ENCODE results near the gene RUNX2.

RUNX2 gene

GRCh38 chr6:45657226-45657625, 329.1 kb downstream of the RUNX2 start:
- no peak overlapping the region for H3K4me3 ChIP-seq (replicated peaks; ENCODE audit: low read depth, low read length)
- no peaks in the 10 kb centered on the region for H3K36me3 ChIP-seq (ENCODE audit: control insufficient read depth, insufficient read depth, low read length)
- TF ChIP-seq CTCF (IDR thresholded peaks at IDR 0.05; ENCODE audit: insufficient read depth, low read length, poor library complexity, severe bottlenecking), result no peak
- peaks cover 4% of the 10 kb centered on the region for H3K27me3 ChIP-seq (replicated peaks; ENCODE audit: control insufficient read depth, insufficient read depth, low read length)
- no peak for DNase-seq (ENCODE audit: extremely low read depth, insufficient read length)

GRCh38 chr6:45658400-45658799, 330.3 kb downstream of the RUNX2 start:
- Histone ChIP-seq H3K36me3 (ENCODE audit: control insufficient read depth, insufficient read depth, low read length) (no peaks in the 10 kb centered on the region), H3K27me3 (replicated peaks; ENCODE audit: control insufficient read depth, insufficient read depth, low read length) (peaks cover 4% of the 10 kb centered on the region)

GRCh38 chr6:45658958-45659357, 330.8 kb downstream of the RUNX2 start:
- TF ChIP-seq CTCF (IDR thresholded peaks at IDR 0.05; ENCODE audit: insufficient read depth, low read length, poor library complexity, severe bottlenecking), result no peak
- DNase-seq (ENCODE audit: extremely low read depth, insufficient read length), result no peak
- H3K4me3 ChIP-seq (replicated peaks; ENCODE audit: low read depth, low read length), result no peak overlapping the region
- peaks cover 4% of the 10 kb centered on the region for H3K27me3 ChIP-seq (replicated peaks; ENCODE audit: control insufficient read depth, insufficient read depth, low read length)
- H3K36me3 ChIP-seq (ENCODE audit: control insufficient read depth, insufficient read depth, low read length), result no peaks in the 10 kb centered on the region

More at GRCh38 chr6:45658400-45658799, 330.3 kb downstream of the RUNX2 start:
- TF ChIP-seq CTCF (IDR thresholded peaks at IDR 0.05; ENCODE audit: insufficient read depth, low read length, poor library complexity, severe bottlenecking), result no peak
- H3K4me3 ChIP-seq (replicated peaks; ENCODE audit: low read depth, low read length), result no peak overlapping the region
- DNase-seq (ENCODE audit: extremely low read depth, insufficient read length), result no peak

GRCh38 chr6:45661661-45662060, 333.5 kb downstream of the RUNX2 start:
- TF ChIP-seq CTCF (IDR thresholded peaks at IDR 0.05; ENCODE audit: insufficient read depth, low read length, poor library complexity, severe bottlenecking), result no peak
- no peaks in the 10 kb centered on the region for H3K36me3 ChIP-seq (ENCODE audit: control insufficient read depth, insufficient read depth, low read length)
- H3K27me3 ChIP-seq (replicated peaks; ENCODE audit: control insufficient read depth, insufficient read depth, low read length), result peaks cover 2% of the 10 kb centered on the region
- H3K4me3 ChIP-seq (replicated peaks; ENCODE audit: low read depth, low read length), result no peak overlapping the region
- no peak for DNase-seq (ENCODE audit: extremely low read depth, insufficient read length)

- DNase-seq (ENCODE audit: extremely low read depth, insufficient read length), result no peak
- Histone ChIP-seq H3K4me3 (replicated peaks; ENCODE audit: low read depth, low read length) (no peak overlapping the region), H3K36me3 (ENCODE audit: control insufficient read depth, insufficient read depth, low read length) (no peaks in the 10 kb centered on the region), H3K27me3 (replicated peaks; ENCODE audit: control insufficient read depth, insufficient read depth, low read length) (no peaks in the 10 kb centered on the region; the same call in none of the 2 replicates)
- no peak for TF ChIP-seq CTCF (IDR thresholded peaks at IDR 0.05; ENCODE audit: insufficient read depth, low read length, poor library complexity, severe bottlenecking)
Observed at GRCh38 chr6:45663251-45664221, 335.4 kb downstream of the RUNX2 start.
